Measurements from ENCODE around the gene ADGRD1. TPM values are rescaled to one million over a fixed set of nuclear protein-coding genes. Genes with fewer than 3 reads are reported as not detected.

ADGRD1 gene
- total and polyA plus RNA-seq, 2 of the 8 experiments (the other 6 are each of a cell fraction or from before 2014, with no cell fraction given): 0.36 to 0.48 TPM

- Histone ChIP-seq H3K23ac (ENCODE audit: insufficient read length) (no peak overlapping the region), H3K56ac (replicated peaks; ENCODE audit: insufficient read length, low read depth, low read length) (no peak overlapping the region), H3K4me3 (ENCODE audit: extremely low read depth in 1 of 4, insufficient read depth in 2 of 4, low read depth in 3 of 4, low read length in 4 of 4) (no peak overlapping the region), H3K79me1 (ENCODE audit: low read depth, low read length) (no peaks in the 10 kb centered on the region), H2BK20ac (ENCODE audit: low read length) (no peak overlapping the region), H3K23me2 (ENCODE audit: low read depth, low read length) (no peaks in the 10 kb centered on the region), H3K14ac (ENCODE audit: insufficient read length) (no peak overlapping the region), H2AFZ (ENCODE audit: low read length) (no peak overlapping the region), H3K9me3 (ENCODE audit: insufficient read depth in 2 of 2, low read depth in 1 of 2, low read length in 1 of 2) (no peaks in the 10 kb centered on the region), H4K5ac (ENCODE audit: insufficient read length, low read depth, low read length) (no peak overlapping the region), H3K18ac (ENCODE audit: extremely low read depth, low read length) (no peak overlapping the region), H2AK5ac (ENCODE audit: low read depth, low read length) (no peak overlapping the region), H2BK15ac (ENCODE audit: low read length) (no peak overlapping the region), H4K20me1 (replicated peaks in 1 of 2; ENCODE audit: control insufficient read depth in 1 of 2, insufficient read depth in 2 of 2, low read length in 2 of 2) (no peaks in the 10 kb centered on the region), H2BK5ac (ENCODE audit: low read depth, low read length) (no peak overlapping the region), H3K79me2 (ENCODE audit: control insufficient read depth in 1 of 2, insufficient read depth in 2 of 2, low read length in 2 of 2) (no peaks in the 10 kb centered on the region), H3K36me3 (ENCODE audit: control insufficient read depth in 2 of 4, insufficient read depth in 4 of 4, low read length in 3 of 4) (no peaks in the 10 kb centered on the region), H3K9ac (replicated peaks in 1 of 4; ENCODE audit: extremely low read depth in 1 of 4, low read depth in 3 of 4, low read length in 3 of 4) (no peak overlapping the region), H4K91ac (replicated peaks; ENCODE audit: insufficient read length, low read length) (no peak overlapping the region), H3K27me3 (replicated peaks in 1 of 4; ENCODE audit: control insufficient read depth in 3 of 4, extremely low read depth in 1 of 4, insufficient read depth in 3 of 4, low read length in 3 of 4) (no peaks in the 10 kb centered on the region; a peak in 1 of 7 replicates), H3K27ac (ENCODE audit: low read depth, low read length) (no peak overlapping the region), H2BK120ac (replicated peaks; ENCODE audit: low read depth, low read length) (no peak overlapping the region), H3K4me1 (replicated peaks in 1 of 4; ENCODE audit: control insufficient read depth in 3 of 4, insufficient read depth in 4 of 4, low read length in 3 of 4) (peaks cover 0 to 2% (median 0%) of the 10 kb centered on the region in 4 experiments; a peak in 1 of 7 replicates), H3K4ac (replicated peaks; ENCODE audit: insufficient read length, low read depth, low read length) (no peak overlapping the region), H2BK12ac (ENCODE audit: low read depth, low read length) (no peak overlapping the region), H4K8ac (ENCODE audit: extremely low read depth, insufficient read depth, low read length) (no peak overlapping the region), H3K4me2 (ENCODE audit: insufficient read depth in 1 of 2, low read depth in 2 of 2, low read length in 2 of 2) (no peak overlapping the region)
- 83% methylated on average over 3 of the region's 3 CpGs; no CpG with 5 or more reads in 1 of the 2 experiments for WGBS, 2 experiments (ENCODE audit: extremely low coverage in 1 of 2, insufficient coverage in 1 of 2, insufficient read length in 1 of 2, insufficient replicate concordance in 2 of 2, low coverage in 1 of 2, low lambda C conversion rate in 2 of 2, missing lambda C conversion rate in 1 of 2)
- no peak for TF ChIP-seq TAF7 (optimal IDR thresholded peaks at IDR 0.05; ENCODE audit: borderline replicate concordance, low read depth, low read length)
- TF ChIP-seq TAF1 (IDR thresholded peaks at IDR 0.05; ENCODE audit: low read depth, low read length): no peak
- TF ChIP-seq SP4 (IDR thresholded peaks at IDR 0.05; ENCODE audit: low read length): no peak
- no peak for TF ChIP-seq CHD1 (IDR thresholded peaks at IDR 0.05; ENCODE audit: low read depth, low read length)
- no peak for TF ChIP-seq HDAC6 (IDR thresholded peaks at IDR 0.05; ENCODE audit: low read depth, low read length)
- TF ChIP-seq POU5F1 (IDR thresholded peaks at IDR 0.05; ENCODE audit: low read depth, low read length): no peak
- TF ChIP-seq CHD2 (IDR thresholded peaks at IDR 0.05; ENCODE audit: low read length): no peak
- no peak for TF ChIP-seq TBP (IDR thresholded peaks at IDR 0.05; ENCODE audit: low read depth, low read length)
- no peak for TF ChIP-seq TEAD4 (IDR thresholded peaks at IDR 0.05; ENCODE audit: low read depth, low read length)
- TF ChIP-seq SP2 (IDR thresholded peaks at IDR 0.05; ENCODE audit: low read length): no peak
- TF ChIP-seq RXRA (IDR thresholded peaks at IDR 0.05; ENCODE audit: insufficient read depth, low read depth, low read length): no peak
- TF ChIP-seq CBX5 (IDR thresholded peaks at IDR 0.05; ENCODE audit: low read depth, low read length): no peak
- TF ChIP-seq NRF1 (IDR thresholded peaks at IDR 0.05; ENCODE audit: low read depth, low read length): no peak
- no peak for TF ChIP-seq SRF (IDR thresholded peaks at IDR 0.05; ENCODE audit: low read depth, low read length)
- no peak for TF ChIP-seq CBX8 (IDR thresholded peaks at IDR 0.05; ENCODE audit: borderline replicate concordance, low read depth, low read length)
- TF ChIP-seq EP300 (IDR thresholded peaks at IDR 0.05; ENCODE audit: borderline replicate concordance in 1 of 2, low read depth in 2 of 2, low read length in 2 of 2): no peak
- no peak for FAIRE-seq
- no peak for DNase-seq (ENCODE audit: low read depth in 1 of 2, low spot score in 2 of 2)
- POLR2A ChIA-PET (ENCODE audit: partially characterized antibody): interaction anchor here (1.2 kb wide), 1 partner anchor 41 kb away, joined by 4 read pairs; no protein-coding TSS in a partner anchor
- CTCF ChIA-PET (ENCODE audit: partially characterized antibody): interaction anchor here (0.7 to 0.9 kb wide), 4 partner anchors 9 to 446 kb away, joined by 3 to 4 read pairs (median 4); no protein-coding TSS in a partner anchor
These were observed 54.0 kb downstream of the ADGRD1 start for GRCh38 chr12:131007740-131008117.

Data from H1 (cell line).